MM.1S (cell line): ENCODE measurements around the gene ELN.

Experiments
- CTCF ChIP-seq: fragments of 300-600 bp; sonication (generic); IDR thresholded peaks from 2 replicates; pipeline ENCODE4 v1.5.1; 2016; ENCODE audit warnings: antibody characterized with exemption, low read length, mixed read lengths
- EZH2 ChIP-seq: fragments of 300-600 bp; sonication (generic); optimal IDR thresholded peaks from 2 replicates; pipeline ENCODE3; 2017; ENCODE audit warnings: low read depth, mild to moderate bottlenecking, antibody characterized with exemption, low read length, mixed read lengths
- EZH2phosphoT487 ChIP-seq: fragments of 300-600 bp; sonication (generic); IDR thresholded peaks from 2 replicates; pipeline ENCODE4 v1.6.1; 2018; ENCODE audit warnings: antibody characterized with exemption, low read length

GRCh38 chr7:74063223-74063641 lies 35.3 kb downstream of the ELN start:
- TF ChIP-seq EZH2 = no peak
- no peak for TF ChIP-seq CTCF
- TF ChIP-seq EZH2phosphoT487 = no peak
